Endodermal cell (in vitro differentiated cells): ENCODE measurements around the gene NFIX. TPM values are rescaled to one million over a fixed set of nuclear protein-coding genes. Genes with fewer than 3 reads are reported as not detected.

ENCODE experiments used
- DNase-seq: peaks from one replicate; pipeline ENCODE4 v3.0.0-alpha.2; 2017
- H3K27ac ChIP-seq: 2 replicates; pipeline ENCODE4 v1.5.1; 2013; ENCODE audit warnings: mild to moderate bottlenecking, low read depth, low read length, moderate library complexity
- H3K27me3 ChIP-seq: 2 replicates; pipeline ENCODE4 v1.6.1; 2013; ENCODE audit warnings: mild to moderate bottlenecking, low read length, moderate library complexity; ENCODE audit not compliant: insufficient read depth, control insufficient read depth, poor library complexity, severe bottlenecking
- H3K36me3 ChIP-seq: 2 replicates; pipeline ENCODE4 v1.7.0; 2013; ENCODE audit warnings: mild to moderate bottlenecking, low read length, moderate library complexity; ENCODE audit not compliant: control insufficient read depth, insufficient read depth
- H3K4me1 ChIP-seq: one replicate; pipeline ENCODE4 v1.7.0; 2013; ENCODE audit warnings: low read length; ENCODE audit not compliant: control insufficient read depth, insufficient read depth
- H3K4me3 ChIP-seq: 2 replicates; pipeline ENCODE4 v1.5.1; 2013; ENCODE audit warnings: mild to moderate bottlenecking, low read length, moderate library complexity
- H3K9ac ChIP-seq: 2 replicates; pipeline ENCODE4 v1.6.1; 2013; ENCODE audit warnings: mild to moderate bottlenecking, low read length, moderate library complexity; ENCODE audit not compliant: poor library complexity, severe bottlenecking; ENCODE audit errors: extremely low read depth
- H3K9me3 ChIP-seq: 2 replicates; pipeline ENCODE4 v1.6.1; 2013; ENCODE audit warnings: mild to moderate bottlenecking, low read length, moderate library complexity; ENCODE audit not compliant: control insufficient read depth
- H3K27ac Mint-ChIP-seq: 2 replicates; pipeline ENCODE4 v1.8.0; 2020; ENCODE audit warnings: mixed read lengths
- H3K27me3 Mint-ChIP-seq: 2 replicates; pipeline ENCODE4 v1.8.0; 2021; ENCODE audit warnings: mild to moderate bottlenecking, mixed read lengths; ENCODE audit not compliant: insufficient read depth
- H3K36me3 Mint-ChIP-seq: 2 replicates; pipeline ENCODE4 v1.8.0; 2020; ENCODE audit warnings: low read depth, mixed read lengths
- H3K4me1 Mint-ChIP-seq: 2 replicates; pipeline ENCODE4 v1.8.0; 2020; ENCODE audit warnings: mixed read lengths
- H3K4me3 Mint-ChIP-seq: 2 replicates; pipeline ENCODE4 v1.8.0; 2020; ENCODE audit warnings: mild to moderate bottlenecking, moderate library complexity, mixed read lengths
- H3K9me3 Mint-ChIP-seq: 2 replicates; pipeline ENCODE4 v1.8.0; 2020; ENCODE audit warnings: mild to moderate bottlenecking, mixed read lengths
- WGBS, 2 experiments: methylation state at CpG; one replicate each; pipeline versions ENCODE4 v1.1.5 to v1.1.7; 2013; ENCODE audit warnings: missing lambda C conversion rate in 2 of 2, mixed read lengths in 1 of 2; ENCODE audit not compliant: insufficient coverage in 1 of 2, insufficient read length in 1 of 2; 5-methylcytosine and 5-hydroxymethylcytosine counted together
- total RNA-seq, 2 donors: library from RNA; stranded (reverse); fragmentation: NEBNext Ultra II Directional in 1 of 2; extraction: Animal tissue kit (Norgen Biotek cat#: 25700) in 1 of 2; gene quantifications; 2 replicates in 1 of 2; 3 replicates in 1 of 2; pipeline ENCODE4 v1.2.1, GENCODE V29; 2021
- TF ChIP-seq, protein P1 (sequence below): fragments of 200-600 bp; sonication (generic); conservative IDR thresholded peaks from 2 replicates; pipeline ENCODE4 v1.5.0; 2021; ENCODE audit warnings: antibody characterized with exemption, mild to moderate bottlenecking

Gene NFIX
- total RNA-seq, 2 donors from 2014 or later = 0.22 to 0.40 TPM

- no peaks in the 10 kb centered on the region for H3K9me3 Mint-ChIP-seq
- DNase-seq = no peak
- Histone ChIP-seq H3K4me3 (no peak overlapping the region), H3K9ac (no peak overlapping the region), H3K4me1 (no peaks in the 10 kb centered on the region), H3K27me3 (peaks cover 71% of the 10 kb centered on the region), H3K36me3 (no peaks in the 10 kb centered on the region), H3K27ac (no peak overlapping the region), H3K9me3 (no peaks in the 10 kb centered on the region)
- WGBS, 2 experiments = 91 to 96% methylated on average over 3 to 12 of the region's 12 CpGs
- peaks cover 6% of the 10 kb centered on the region for H3K36me3 Mint-ChIP-seq
- no peak overlapping the region for H3K27ac Mint-ChIP-seq
- H3K27me3 Mint-ChIP-seq = peaks cover 67% of the 10 kb centered on the region
- TF ChIP-seq, protein P1, sequence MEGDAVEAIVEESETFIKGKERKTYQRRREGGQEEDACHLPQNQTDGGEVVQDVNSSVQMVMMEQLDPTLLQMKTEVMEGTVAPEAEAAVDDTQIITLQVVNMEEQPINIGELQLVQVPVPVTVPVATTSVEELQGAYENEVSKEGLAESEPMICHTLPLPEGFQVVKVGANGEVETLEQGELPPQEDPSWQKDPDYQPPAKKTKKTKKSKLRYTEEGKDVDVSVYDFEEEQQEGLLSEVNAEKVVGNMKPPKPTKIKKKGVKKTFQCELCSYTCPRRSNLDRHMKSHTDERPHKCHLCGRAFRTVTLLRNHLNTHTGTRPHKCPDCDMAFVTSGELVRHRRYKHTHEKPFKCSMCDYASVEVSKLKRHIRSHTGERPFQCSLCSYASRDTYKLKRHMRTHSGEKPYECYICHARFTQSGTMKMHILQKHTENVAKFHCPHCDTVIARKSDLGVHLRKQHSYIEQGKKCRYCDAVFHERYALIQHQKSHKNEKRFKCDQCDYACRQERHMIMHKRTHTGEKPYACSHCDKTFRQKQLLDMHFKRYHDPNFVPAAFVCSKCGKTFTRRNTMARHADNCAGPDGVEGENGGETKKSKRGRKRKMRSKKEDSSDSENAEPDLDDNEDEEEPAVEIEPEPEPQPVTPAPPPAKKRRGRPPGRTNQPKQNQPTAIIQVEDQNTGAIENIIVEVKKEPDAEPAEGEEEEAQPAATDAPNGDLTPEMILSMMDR = no peak
- H3K4me1 Mint-ChIP-seq = peaks cover 10% of the 10 kb centered on the region
- H3K4me3 Mint-ChIP-seq = no peak overlapping the region
Measured at GRCh38 chr19:13100031-13100588, 104.8 kb downstream of the NFIX start.

- Histone ChIP-seq H3K27me3 (peaks cover 62% of the 10 kb centered on the region), H3K4me1 (no peaks in the 10 kb centered on the region), H3K4me3 (no peak overlapping the region), H3K36me3 (no peaks in the 10 kb centered on the region), H3K9me3 (no peaks in the 10 kb centered on the region), H3K27ac (no peak overlapping the region), H3K9ac (no peak overlapping the region)
- Mint-ChIP-seq H3K4me1 (peaks cover 10% of the 10 kb centered on the region), H3K27ac (no peak overlapping the region), H3K36me3 (peaks cover 6% of the 10 kb centered on the region), H3K27me3 (peaks cover 59% of the 10 kb centered on the region), H3K4me3 (peak overlapping the region; percentile 30), H3K9me3 (no peaks in the 10 kb centered on the region)
- TF ChIP-seq, protein P1 = peak; percentile 66
- no peak for DNase-seq
- 64 to 73% methylated on average over 10 to 18 of the region's 18 CpGs for whole genome bisulfite sequencing, 2 experiments
Measured at GRCh38 chr19:13100841-13101589, 105.7 kb downstream of the NFIX start.

- Mint-ChIP-seq H3K4me3 (peak overlapping the region; percentile 31), H3K27ac (no peak overlapping the region), H3K9me3 (no peaks in the 10 kb centered on the region), H3K36me3 (peaks cover 6% of the 10 kb centered on the region), H3K4me1 (peaks cover 7% of the 10 kb centered on the region), H3K27me3 (peaks cover 51% of the 10 kb centered on the region)
- Histone ChIP-seq H3K27me3 (peaks cover 54% of the 10 kb centered on the region), H3K9me3 (no peaks in the 10 kb centered on the region), H3K4me3 (no peak overlapping the region), H3K4me1 (no peaks in the 10 kb centered on the region), H3K9ac (no peak overlapping the region), H3K27ac (no peak overlapping the region), H3K36me3 (no peaks in the 10 kb centered on the region)
- WGBS, 2 experiments = 87 to 95% methylated on average over 3 to 7 of the region's 7 CpGs
- TF ChIP-seq, protein P1 = no peak
- DNase-seq = no peak
Measured at GRCh38 chr19:13101590-13102415, 106.5 kb downstream of the NFIX start.
